HL-60/S4 (cell line): ENCODE data around the gene MRE11.

Experiments
- in situ Hi-C: fragments of 300-500 bp; cut with MboI; formaldehyde crosslinking; loops from 2 replicates; pipeline ENCODE4 v1.14.3; 2022; ENCODE audit warnings: low sequenced_read_pairs

The MRE11 gene

GRCh38 chr11:94493281-94494125, at the start of gene MRE11, which contains the start of gene ANKRD49:
TSS of gene MRE11 (minus strand) at chr11:94493844. CDS start at chr11:94492801, 1,043 bp downstream.
TSS of gene ANKRD49 (plus strand) at chr11:94493984. CDS start at chr11:94496694, 2,710 bp downstream.
- in situ Hi-C loops: no loop called here

- in situ Hi-C loops: no loop called here
Observed at GRCh38 chr11:94539420-94539819, 45.8 kb upstream of the MRE11 start.

- in situ Hi-C loops: no loop called here
Observed at GRCh38 chr11:94537031-94537600, 43.5 kb upstream of the MRE11 start.

- in situ Hi-C loops: no loop called here
Observed at GRCh38 chr11:94536386-94536785, 42.7 kb upstream of the MRE11 start.

- in situ Hi-C loops: no loop called here
Observed at GRCh38 chr11:94533696-94534630, 40.3 kb upstream of the MRE11 start.

DNA sequence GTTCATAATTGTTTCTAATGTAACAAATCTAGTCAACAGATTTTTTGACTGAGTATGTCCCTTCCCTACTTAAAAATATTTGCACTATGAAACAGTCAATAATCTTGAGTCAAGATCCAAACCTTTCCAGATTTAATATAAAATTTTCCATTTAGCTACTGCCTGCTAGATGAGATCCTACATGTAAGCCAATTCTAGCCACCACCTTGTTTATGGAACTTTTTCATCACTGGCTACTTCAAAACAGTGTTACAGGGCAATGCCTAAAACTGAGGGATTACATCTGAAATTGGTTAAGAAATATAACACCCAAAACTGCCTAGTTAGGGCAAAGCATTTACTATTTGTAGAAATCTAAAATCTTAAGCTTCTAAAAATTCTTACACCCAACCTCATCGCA, 39.6 kb upstream of the MRE11 start:
- in situ Hi-C loops: no loop called here

DNA sequence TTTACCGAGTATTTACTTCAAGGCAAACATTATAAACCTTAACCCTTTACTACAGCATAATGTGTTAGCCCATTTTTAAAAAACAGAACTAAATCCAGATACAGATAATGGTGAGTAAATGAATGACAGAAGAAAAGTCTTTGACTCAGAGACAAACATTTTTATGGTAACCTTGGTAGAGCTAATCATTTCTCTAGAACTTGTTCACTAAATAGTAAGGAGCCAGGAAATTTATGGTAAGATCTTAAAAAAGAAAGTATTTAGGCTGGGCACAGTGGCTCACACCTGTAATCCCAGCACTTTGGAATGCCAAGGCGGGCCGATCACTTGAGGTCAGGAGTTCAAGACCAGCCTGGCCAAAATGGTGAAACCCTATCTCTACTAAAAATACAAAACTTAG, 38.6 kb upstream of the MRE11 start:
- in situ Hi-C loops: no loop called here

- in situ Hi-C loops: no loop called here
Observed at GRCh38 chr11:94528551-94528950, 34.9 kb upstream of the MRE11 start.

DNA sequence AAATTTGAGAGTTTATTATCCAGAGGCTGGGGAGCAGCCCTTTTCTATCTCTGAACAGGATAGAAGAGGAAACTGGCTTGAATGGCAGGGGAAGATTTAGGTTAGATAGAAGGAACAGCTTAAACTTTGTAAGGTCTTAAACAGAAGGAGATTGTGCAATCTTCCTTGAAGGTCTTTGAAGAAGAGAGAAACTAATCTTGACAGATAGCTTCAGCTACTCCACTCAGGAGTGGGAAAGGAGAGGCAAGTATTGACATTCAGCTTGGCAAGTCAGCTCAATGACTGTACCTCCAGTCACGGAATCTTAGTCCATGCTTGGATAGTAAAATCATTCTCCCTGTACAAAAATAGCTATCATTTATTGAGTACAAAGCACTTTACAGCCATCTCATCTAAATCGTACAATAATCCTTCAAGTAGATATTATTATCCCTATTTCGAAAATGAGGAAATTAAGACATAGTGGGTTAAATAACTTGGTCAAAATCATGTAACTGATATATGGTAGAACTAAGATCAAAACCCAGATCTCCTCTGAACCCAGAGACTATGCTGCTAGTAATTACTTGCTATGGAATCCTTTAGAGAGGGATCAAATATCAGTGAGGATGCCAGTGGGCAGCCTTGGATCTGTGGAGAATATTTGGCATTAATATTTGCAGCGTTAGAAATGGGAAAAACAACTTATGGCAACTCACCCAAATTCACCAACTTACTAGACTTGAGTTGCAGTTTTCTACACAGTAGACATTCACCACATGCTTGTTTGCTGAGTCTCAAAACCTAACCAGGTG, 33.2 kb upstream of the MRE11 start:
- in situ Hi-C loops: no loop called here

- in situ Hi-C loops: no loop called here
Observed at GRCh38 chr11:94525546-94526324, 32.1 kb upstream of the MRE11 start.

DNA sequence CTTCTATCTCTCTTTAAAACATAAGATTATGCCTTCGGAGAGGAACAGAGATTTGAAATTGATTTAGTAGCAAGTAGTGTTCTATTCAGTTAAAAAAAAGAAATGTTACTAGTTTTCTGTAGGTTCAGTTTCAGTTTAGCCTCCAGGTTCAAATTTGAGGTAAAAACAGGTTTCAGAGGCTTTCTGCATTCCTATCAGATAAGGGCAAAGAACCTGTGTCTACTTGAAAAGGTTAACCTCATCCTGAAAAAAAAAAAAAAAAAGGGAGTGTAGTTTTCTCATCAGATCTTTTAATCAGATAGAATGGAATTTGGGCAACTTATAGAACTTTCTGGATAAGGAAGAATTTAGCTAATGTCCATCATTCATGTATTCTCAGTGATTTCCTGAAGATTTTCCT, 30.7 kb upstream of the MRE11 start:
- in situ Hi-C loops: no loop called here

- in situ Hi-C loops: no loop called here
Observed at GRCh38 chr11:94521684-94522083, 28.0 kb upstream of the MRE11 start.

- in situ Hi-C loops: loop anchor here (10.0 kb wide), 1 partner anchor 355 kb away; no protein-coding TSS in a partner anchor
Observed at GRCh38 chr11:94519478-94520084, 25.9 kb upstream of the MRE11 start.

GRCh38 chr11:94518300-94518699, 24.7 kb upstream of the MRE11 start:
- in situ Hi-C loops: loop anchor here (10.0 kb wide), 1 partner anchor 357 kb away; no protein-coding TSS in a partner anchor

GRCh38 chr11:94516725-94517124, 23.1 kb upstream of the MRE11 start:
- in situ Hi-C loops: loop anchor here (10.0 kb wide), 1 partner anchor 358 kb away; no protein-coding TSS in a partner anchor

DNA sequence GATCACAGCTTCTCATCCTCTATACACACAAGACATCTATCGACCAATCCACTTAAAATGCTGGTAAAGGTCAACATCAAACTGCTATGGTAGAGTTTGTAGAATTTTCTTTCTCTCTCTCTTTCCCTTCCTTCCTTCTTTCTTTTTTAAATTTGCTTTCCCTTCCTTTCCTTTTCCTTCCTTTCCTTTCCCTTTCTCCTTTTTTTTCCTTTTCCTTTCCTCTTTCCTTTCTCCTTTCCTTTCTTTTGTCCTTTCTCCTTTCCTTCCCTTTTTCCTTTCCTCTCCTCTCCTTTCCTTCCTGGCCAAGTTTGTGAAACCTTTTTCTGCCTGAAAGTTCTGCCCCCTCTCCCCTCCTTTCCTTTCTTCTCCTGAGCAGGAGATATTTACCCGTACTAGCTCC, 21.8 kb upstream of the MRE11 start:
- in situ Hi-C loops: loop anchor here (10.0 kb wide), 1 partner anchor 359 kb away; no protein-coding TSS in a partner anchor

DNA sequence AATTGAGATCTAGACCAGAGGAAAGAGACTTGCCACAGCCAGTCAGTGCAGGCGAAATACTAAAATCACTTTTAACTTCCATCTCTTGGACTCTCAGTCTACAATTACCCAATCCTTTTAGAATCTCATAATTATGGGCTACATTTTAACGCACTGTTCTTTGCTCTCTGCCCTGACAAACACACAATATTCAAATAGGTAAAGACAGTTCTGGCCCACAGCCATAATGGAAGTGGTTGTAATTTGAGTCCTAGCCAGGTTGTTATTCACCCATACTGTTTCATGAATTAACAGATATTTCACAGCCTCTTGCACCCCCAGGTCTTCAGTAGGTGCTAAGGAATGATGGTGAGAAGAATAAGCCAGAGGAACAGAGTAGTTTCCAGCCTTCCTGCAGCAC, 19.4 kb upstream of the MRE11 start:
- in situ Hi-C loops: loop anchor here (10.0 kb wide), 1 partner anchor 362 kb away; no protein-coding TSS in a partner anchor

- in situ Hi-C loops: loop anchor here (10.0 kb wide), 1 partner anchor 363 kb away; no protein-coding TSS in a partner anchor
Observed at GRCh38 chr11:94511932-94512781, 18.5 kb upstream of the MRE11 start, which contains the start of gene C11orf97. TSS of gene C11orf97 (plus strand) at chr11:94512461. CDS start at chr11:94512529, 68 bp downstream.
